K562 (cell line): ENCODE results near the gene ARSA. TPM values are rescaled to one million over a fixed set of nuclear protein-coding genes. Genes with fewer than 3 reads are reported as not detected.

ENCODE experiments used
- ATAC-seq: fragments of 200-7000 bp; cut with Tn5 transposase; 3 replicates; pipeline ENCODE4 v1.9.1; 2020; ENCODE audit warnings: moderate library complexity
- BruUV-seq: library from RNA; stranded (reverse); fragments of 400-500 nt; replicated peaks from 2 replicates; lab custom pipeline; 2021; lab: Mats Ljungman, UMichigan
- CTCF ChIA-PET: fragments of 300-600 bp; formaldehyde crosslinking; extraction: SDS; loops from one replicate; lab custom pipeline; 2021; ENCODE audit warnings: low intra/inter-chr PET ratio; lab: Yijun Ruan, JAX
- POLR2A ChIA-PET: fragments of 300-600, 350-650 bp; sonication (Branson Sonifier 250); formaldehyde crosslinking; extraction: SDS; loops from one replicate; lab custom pipeline; 2021; ENCODE audit warnings: antibody characterized with exemption, inconsistent platforms; lab: Yijun Ruan, JAX
- DNase-seq, 4 experiments: peaks; one replicate each; pipeline versions ENCODE4 v3.0.0 to v3.0.0-alpha.2; 2011 to 2018; ENCODE audit warnings: low spot score in 3 of 4, mixed read lengths in 3 of 4; ENCODE audit errors: extremely low read depth in 1 of 4
- FAIRE-seq: peaks from 2 replicates; lab custom pipeline; 2011; peaks lifted over from hg19 to GRCh38; lab: Jason Lieb, UNC
- H2AFZ ChIP-seq: 2 replicates; pipeline ENCODE4 v1.6.0; 2011; ENCODE audit warnings: low read depth, low read length, control low read depth, inconsistent platforms
- H3K27ac ChIP-seq: fragments of 200-600 bp; 3 replicates; pipeline ENCODE4 v1.8.0; 2011; ENCODE audit warnings: low read depth, mild to moderate bottlenecking, control low read depth, inconsistent platforms, low read length, moderate library complexity, mixed read lengths; ENCODE audit errors: extremely low read depth
- H3K27me3 ChIP-seq, 2 experiments: fragments of 300-600 bp in 1 of 2; 2 replicates in 1 of 2; 3 replicates in 1 of 2; pipeline versions ENCODE4 v1.6.0 to v1.8.0; 2011; ENCODE audit warnings: inconsistent platforms in 2 of 2, low read length in 2 of 2, mild to moderate bottlenecking in 1 of 2, mixed read lengths in 1 of 2, moderate library complexity in 1 of 2; ENCODE audit not compliant: control insufficient read depth in 2 of 2, insufficient read depth in 2 of 2
- H3K36me3 ChIP-seq: fragments of 300-600 bp; 3 replicates; pipeline ENCODE4 v1.8.0; 2011; ENCODE audit warnings: mild to moderate bottlenecking, low read length, inconsistent platforms; ENCODE audit not compliant: control insufficient read depth, insufficient read depth
- H3K4me1 ChIP-seq, 2 experiments: fragments of 200-600 bp in 1 of 2; replicated peaks in 1 of 2; 2 replicates in 1 of 2; 3 replicates in 1 of 2; pipeline versions ENCODE4 v1.5.1 to v1.8.0; 2011; ENCODE audit warnings: inconsistent platforms in 2 of 2, low read length in 2 of 2, mild to moderate bottlenecking in 1 of 2, mixed read lengths in 1 of 2, moderate library complexity in 1 of 2; ENCODE audit not compliant: control insufficient read depth in 2 of 2, insufficient read depth in 2 of 2
- H3K4me2 ChIP-seq: 2 replicates; pipeline ENCODE4 v1.6.1; 2011; ENCODE audit warnings: low read length, control low read depth, inconsistent platforms, mixed read lengths; ENCODE audit not compliant: insufficient read depth
- H3K4me3 ChIP-seq: fragments of 200-600 bp; sonication (generic), shearing (Covaris generic); 2 replicates; pipeline ENCODE4 v1.5.1; 2016; ENCODE audit warnings: control low read depth, inconsistent platforms
- H3K79me2 ChIP-seq: fragments of 200-600 bp; 3 replicates; pipeline ENCODE4 v1.8.0; 2011; ENCODE audit warnings: low read length, inconsistent platforms; ENCODE audit not compliant: control insufficient read depth, insufficient read depth
- H3K9ac ChIP-seq, 2 experiments: 2 replicates each; pipeline versions ENCODE4 v1.6.0 to v1.6.1; 2011; ENCODE audit warnings: low read depth in 2 of 2, low read length in 2 of 2, control low read depth in 1 of 2, inconsistent platforms in 1 of 2, mild to moderate bottlenecking in 1 of 2, mixed read lengths in 1 of 2; ENCODE audit not compliant: insufficient read depth in 1 of 2
- H3K9me1 ChIP-seq: one replicate; pipeline ENCODE4 v1.6.0; 2011; ENCODE audit warnings: inconsistent platforms, mild to moderate bottlenecking, low read length, moderate library complexity; ENCODE audit not compliant: control insufficient read depth, insufficient read depth
- H3K9me3 ChIP-seq: replicated peaks from 2 replicates; pipeline ENCODE4 v1.5.1; 2011; ENCODE audit warnings: low read depth, low read length, inconsistent platforms; ENCODE audit not compliant: control insufficient read depth, insufficient read depth
- H4K20me1 ChIP-seq: replicated peaks from 2 replicates; pipeline ENCODE4 v1.6.1; 2011; ENCODE audit warnings: low read length, inconsistent platforms, mixed read lengths; ENCODE audit not compliant: control insufficient read depth, insufficient read depth
- ATF7 ChIP-seq: fragments of 450-650 bp; IDR thresholded peaks from 2 replicates; pipeline ENCODE4 v1.7.1; 2014; ENCODE audit warnings: mild to moderate bottlenecking, moderate library complexity
- JUND ChIP-seq, 2 experiments: IDR thresholded peaks; 2 replicates in 1 of 2; 3 replicates in 1 of 2; pipeline ENCODE4 v1.6.1; 2011; ENCODE audit warnings: borderline replicate concordance in 2 of 2, low read depth in 2 of 2, low read length in 2 of 2, improper control_type of control experiment in 1 of 2, missing biosample characterization in 1 of 2, missing genetic modification characterization in 1 of 2, missing genetic modification reagents in 1 of 2
- SPI1 ChIP-seq: IDR thresholded peaks from 2 replicates; pipeline ENCODE4 v1.6.1; 2011; ENCODE audit warnings: low read depth, low read length, control low read depth, borderline replicate concordance
- WGBS: fragments of 100-300 bp; shearing (Covaris generic); methylation state at CpG from one replicate; pipeline ENCODE4 v1.1.6; 2016; ENCODE audit warnings: low coverage, mixed read lengths; ENCODE audit not compliant: insufficient coverage; ENCODE audit errors: missing lambda C conversion rate; 5-methylcytosine and 5-hydroxymethylcytosine counted together
- in situ Hi-C: fragments of 300-500 bp; cut with MboI; formaldehyde crosslinking; loops from 4 replicates; pipeline ENCODE4 v1.15.0; 2018; ENCODE audit warnings: inconsistent platforms, mixed read lengths
- intact Hi-C: fragments of 100-400 bp; cut with micrococcal nuclease; formaldehyde crosslinking; loops from 2 replicates; pipeline ENCODE4 v1.14.2; 2022
- polyA plus RNA-seq, 8 experiments: library from polyadenylated mRNA; depleted of rRNA in 4 of 8; stranded (reverse) in 5 of 8; unstranded in 3 of 8; fragments of >200 nt; fragmentation: Nextera tagmentation in 2 of 8; fragmentation: Illumina TruSeq in 1 of 8; extraction: Ambion mirVana in 2 of 8; extraction: Trizol in 1 of 8; gene quantifications; 2 replicates each; pipeline versions ENCODE4 v1.2.1 to v1.2.3, GENCODE V29; 2011 to 2014; ENCODE audit warnings: inconsistent platforms in 1 of 8, missing spikeins in 1 of 8
- total RNA-seq, 7 experiments: library from RNA; depleted of rRNA in 6 of 7; stranded (reverse); fragments of >200 nt in 6 of 7; fragmentation: Illumina TruSeq in 2 of 7; extraction: Trizol in 2 of 7; gene quantifications; 2 replicates each; pipeline versions ENCODE4 v1.2.1 to v1.2.3, GENCODE V29; 2011 to 2021; ENCODE audit warnings: low replicate concordance in 1 of 7
- TF ChIP-seq, protein P1 (sequence below): fragments of 450-650 bp; IDR thresholded peaks from 2 replicates; pipeline ENCODE4 v1.6.1; 2018; ENCODE audit not compliant: partially characterized antibody

ARSA gene
- total and polyA plus RNA-seq, 9 of the 15 experiments (the other 6 are each of a cell fraction or from before 2014, with no cell fraction given): 0.32 to 10.9 (median 1.8) TPM; not detected in 1

DNA sequence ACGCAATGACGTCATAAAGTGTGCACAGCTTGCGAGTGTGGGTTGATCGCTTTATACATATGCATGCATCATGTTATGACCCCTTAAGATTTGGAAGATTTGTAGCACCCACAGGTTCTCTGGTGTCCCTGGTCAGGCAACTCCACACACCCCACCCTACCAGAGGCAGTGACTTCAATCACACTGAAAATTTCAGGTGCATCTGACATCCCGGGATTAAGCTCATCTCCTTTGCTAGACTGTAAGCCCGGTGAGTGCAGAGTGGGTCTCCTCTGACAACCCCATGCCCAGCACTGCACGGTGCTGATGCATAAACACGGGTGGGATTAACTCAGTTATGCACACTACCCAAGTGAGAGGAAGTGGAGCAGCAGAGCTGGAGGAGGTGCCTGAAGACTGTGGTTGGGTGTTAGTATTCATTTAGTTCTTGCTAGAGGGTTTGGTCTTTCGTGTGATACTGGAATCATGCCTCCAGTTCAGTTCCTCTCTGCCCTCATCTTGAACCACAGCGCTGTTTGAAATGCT, 6.5 kb downstream of the ARSA start:
- no peaks in the 10 kb centered on the region for H3K27me3 ChIP-seq
- peaks cover 12 to 19% of the 10 kb centered on the region in 2 experiments; a peak in 3 of 5 replicates for H3K4me1 ChIP-seq
- H3K9ac ChIP-seq: no peak overlapping the region
- ATAC-seq (no peak), FAIRE-seq (no peak), DNase-seq (no peak)
- in situ Hi-C loops (no loop called here), intact Hi-C loops (loop anchor here (5.0 kb wide), 1 partner anchor 71 kb away; no protein-coding TSS in a partner anchor)
- no TSS peak for BruUV-seq
- peak overlapping the region; percentile 72 for H2AFZ ChIP-seq
- CTCF ChIA-PET: interaction anchor here (1.3 to 4.9 kb wide), 2 partner anchors 45 to 70 kb away, joined by 5 to 51 read pairs; no protein-coding TSS in a partner anchor
- no peak overlapping the region for H3K27ac ChIP-seq
- H3K79me2 ChIP-seq: no peaks in the 10 kb centered on the region
- POLR2A ChIA-PET: no interaction called here
- H3K4me2 ChIP-seq: peak overlapping the region; percentile 62
- H3K4me3 ChIP-seq: no peak overlapping the region
- no peaks in the 10 kb centered on the region for H3K9me3 ChIP-seq
- 17% methylated on average over 10 of the region's 10 CpGs for WGBS
- H3K9me1 ChIP-seq: no peaks in the 10 kb centered on the region
- H3K36me3 ChIP-seq: no peaks in the 10 kb centered on the region
- TF ChIP-seq ATF7: peak; percentile 80
- TF ChIP-seq JUND (IDR thresholded peaks at IDR 0.05; ENCODE audit: borderline replicate concordance, low read depth, low read length): no peak
- 0 out of 3 replicates have a peak, but pooled peaks have one; percentile 34 for TF ChIP-seq JUND (tag; IDR thresholded peaks at IDR 0.05; ENCODE audit: borderline replicate concordance, low read depth, low read length)
- TF ChIP-seq SPI1: peak; percentile 61; the same call in 1 of the 2 replicates
- TF ChIP-seq, protein P1, sequence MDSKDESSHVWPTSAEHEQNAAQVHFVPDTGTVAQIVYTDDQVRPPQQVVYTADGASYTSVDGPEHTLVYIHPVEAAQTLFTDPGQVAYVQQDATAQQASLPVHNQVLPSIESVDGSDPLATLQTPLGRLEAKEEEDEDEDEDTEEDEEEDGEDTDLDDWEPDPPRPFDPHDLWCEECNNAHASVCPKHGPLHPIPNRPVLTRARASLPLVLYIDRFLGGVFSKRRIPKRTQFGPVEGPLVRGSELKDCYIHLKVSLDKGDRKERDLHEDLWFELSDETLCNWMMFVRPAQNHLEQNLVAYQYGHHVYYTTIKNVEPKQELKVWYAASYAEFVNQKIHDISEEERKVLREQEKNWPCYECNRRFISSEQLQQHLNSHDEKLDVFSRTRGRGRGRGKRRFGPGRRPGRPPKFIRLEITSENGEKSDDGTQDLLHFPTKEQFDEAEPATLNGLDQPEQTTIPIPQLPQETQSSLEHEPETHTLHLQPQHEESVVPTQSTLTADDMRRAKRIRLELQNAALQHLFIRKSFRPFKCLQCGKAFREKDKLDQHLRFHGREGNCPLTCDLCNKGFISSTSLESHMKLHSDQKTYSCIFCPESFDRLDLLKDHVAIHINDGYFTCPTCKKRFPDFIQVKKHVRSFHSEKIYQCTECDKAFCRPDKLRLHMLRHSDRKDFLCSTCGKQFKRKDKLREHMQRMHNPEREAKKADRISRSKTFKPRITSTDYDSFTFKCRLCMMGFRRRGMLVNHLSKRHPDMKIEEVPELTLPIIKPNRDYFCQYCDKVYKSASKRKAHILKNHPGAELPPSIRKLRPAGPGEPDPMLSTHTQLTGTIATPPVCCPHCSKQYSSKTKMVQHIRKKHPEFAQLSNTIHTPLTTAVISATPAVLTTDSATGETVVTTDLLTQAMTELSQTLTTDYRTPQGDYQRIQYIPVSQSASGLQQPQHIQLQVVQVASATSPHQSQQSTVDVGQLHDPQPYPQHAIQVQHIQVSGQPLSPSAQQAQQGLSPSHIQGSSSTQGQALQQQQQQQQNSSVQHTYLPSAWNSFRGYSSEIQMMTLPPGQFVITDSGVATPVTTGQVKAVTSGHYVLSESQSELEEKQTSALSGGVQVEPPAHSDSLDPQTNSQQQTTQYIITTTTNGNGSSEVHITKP: no peak
- no peaks in the 10 kb centered on the region for H4K20me1 ChIP-seq
